ENCODE results near the gene VARS1. TPM values are rescaled to one million over a fixed set of nuclear protein-coding genes. Genes with fewer than 3 reads are reported as not detected.
"Not testable (repeated sequence)": the region's sequence is repeated elsewhere in the genome, so short reads cannot be mapped to it uniquely, and the experiment has no call there.

VARS1 gene
- total RNA-seq, 2 donors from 2014 or later: 81.4 to 83.1 TPM

- no peak overlapping the region for H3K27ac Mint-ChIP-seq
- peaks cover 36% of the 10 kb centered on the region for H3K4me1 Mint-ChIP-seq
- peaks cover 3% of the 10 kb centered on the region for H3K36me3 Mint-ChIP-seq (ENCODE audit: low read depth)
Measured at GRCh38 chr6:31819871-31820299, 24.3 kb upstream of the VARS1 start.

GRCh38 chr6:31817929-31818511 lies 22.5 kb upstream of the VARS1 start:
- DNase-seq: peak; percentile 65
- Mint-ChIP-seq H3K4me1 (peaks cover 36% of the 10 kb centered on the region), H3K9me3 (peaks cover 13% of the 10 kb centered on the region), H3K4me3 (peak overlapping the region; percentile 57), H3K27ac (peak overlapping the region; percentile 76)
- H3K4me1 ChIP-seq (ENCODE audit: control insufficient read depth, insufficient read depth, low read length); H3K9ac ChIP-seq (ENCODE audit: extremely low read depth, low read length, poor library complexity, severe bottlenecking); H3K27me3 ChIP-seq (ENCODE audit: control insufficient read depth, insufficient read depth, low read length, poor library complexity, severe bottlenecking); H3K27ac ChIP-seq (ENCODE audit: low read depth, low read length); H3K36me3 ChIP-seq (ENCODE audit: control insufficient read depth, insufficient read depth, low read length); H3K27me3 Mint-ChIP-seq (ENCODE audit: insufficient read depth); H3K9me3 ChIP-seq (ENCODE audit: control insufficient read depth, low read length); H3K36me3 Mint-ChIP-seq (ENCODE audit: low read depth): not testable (repeated sequence)
- peak overlapping the region; percentile 84 for H3K4me3 ChIP-seq (ENCODE audit: low read length)
- 88 to 100% methylated on average over 2 to 8 of the region's 8 CpGs for WGBS, 2 experiments (ENCODE audit: insufficient coverage in 1 of 2, insufficient read length in 1 of 2)

More at GRCh38 chr6:31819871-31820299, 24.3 kb upstream of the VARS1 start:
- TF ChIP-seq, protein P1, sequence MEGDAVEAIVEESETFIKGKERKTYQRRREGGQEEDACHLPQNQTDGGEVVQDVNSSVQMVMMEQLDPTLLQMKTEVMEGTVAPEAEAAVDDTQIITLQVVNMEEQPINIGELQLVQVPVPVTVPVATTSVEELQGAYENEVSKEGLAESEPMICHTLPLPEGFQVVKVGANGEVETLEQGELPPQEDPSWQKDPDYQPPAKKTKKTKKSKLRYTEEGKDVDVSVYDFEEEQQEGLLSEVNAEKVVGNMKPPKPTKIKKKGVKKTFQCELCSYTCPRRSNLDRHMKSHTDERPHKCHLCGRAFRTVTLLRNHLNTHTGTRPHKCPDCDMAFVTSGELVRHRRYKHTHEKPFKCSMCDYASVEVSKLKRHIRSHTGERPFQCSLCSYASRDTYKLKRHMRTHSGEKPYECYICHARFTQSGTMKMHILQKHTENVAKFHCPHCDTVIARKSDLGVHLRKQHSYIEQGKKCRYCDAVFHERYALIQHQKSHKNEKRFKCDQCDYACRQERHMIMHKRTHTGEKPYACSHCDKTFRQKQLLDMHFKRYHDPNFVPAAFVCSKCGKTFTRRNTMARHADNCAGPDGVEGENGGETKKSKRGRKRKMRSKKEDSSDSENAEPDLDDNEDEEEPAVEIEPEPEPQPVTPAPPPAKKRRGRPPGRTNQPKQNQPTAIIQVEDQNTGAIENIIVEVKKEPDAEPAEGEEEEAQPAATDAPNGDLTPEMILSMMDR (conservative IDR thresholded peaks at IDR 0.05): no peak
- no peak overlapping the region for H3K4me3 Mint-ChIP-seq
- no peak overlapping the region for H3K9ac ChIP-seq (ENCODE audit: extremely low read depth, low read length, poor library complexity, severe bottlenecking)
- H3K4me1 ChIP-seq (ENCODE audit: control insufficient read depth, insufficient read depth, low read length): no peaks in the 10 kb centered on the region
- no peak overlapping the region for H3K27ac ChIP-seq (ENCODE audit: low read depth, low read length)
- H3K9me3 ChIP-seq (ENCODE audit: control insufficient read depth, low read length): no peaks in the 10 kb centered on the region
- no peak overlapping the region for H3K4me3 ChIP-seq (ENCODE audit: low read length)
- no peaks in the 10 kb centered on the region for H3K36me3 ChIP-seq (ENCODE audit: control insufficient read depth, insufficient read depth, low read length)
- peaks cover 3% of the 10 kb centered on the region for H3K27me3 Mint-ChIP-seq (ENCODE audit: insufficient read depth)
- H3K27me3 ChIP-seq (ENCODE audit: control insufficient read depth, insufficient read depth, low read length, poor library complexity, severe bottlenecking): no peaks in the 10 kb centered on the region
- peaks cover 13% of the 10 kb centered on the region for H3K9me3 Mint-ChIP-seq
- DNase-seq: no peak

DNA sequence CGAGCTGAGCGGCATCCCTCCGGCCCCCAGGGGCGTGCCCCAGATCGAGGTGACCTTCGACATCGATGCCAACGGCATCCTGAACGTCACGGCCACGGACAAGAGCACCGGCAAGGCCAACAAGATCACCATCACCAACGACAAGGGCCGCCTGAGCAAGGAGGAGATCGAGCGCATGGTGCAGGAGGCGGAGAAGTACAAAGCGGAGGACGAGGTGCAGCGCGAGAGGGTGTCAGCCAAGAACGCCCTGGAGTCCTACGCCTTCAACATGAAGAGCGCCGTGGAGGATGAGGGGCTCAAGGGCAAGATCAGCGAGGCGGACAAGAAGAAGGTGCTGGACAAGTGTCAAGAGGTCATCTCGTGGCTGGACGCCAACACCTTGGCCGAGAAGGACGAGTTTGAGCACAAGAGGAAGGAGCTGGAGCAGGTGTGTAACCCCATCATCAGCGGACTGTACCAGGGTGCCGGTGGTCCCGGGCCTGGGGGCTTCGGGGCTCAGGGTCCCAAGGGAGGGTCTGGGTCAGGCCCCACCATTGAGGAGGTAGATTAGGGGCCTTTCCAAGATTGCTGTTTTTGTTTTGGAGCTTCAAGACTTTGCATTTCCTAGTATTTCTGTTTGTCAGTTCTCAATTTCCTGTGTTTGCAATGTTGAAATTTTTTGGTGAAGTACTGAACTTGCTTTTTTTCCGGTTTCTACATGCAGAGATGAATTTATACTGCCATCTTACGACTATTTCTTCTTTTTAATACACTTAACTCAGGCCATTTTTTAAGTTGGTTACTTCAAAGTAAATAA lies 21.8 kb upstream of the VARS1 start:
- WGBS, 2 experiments (ENCODE audit: insufficient coverage in 1 of 2, insufficient read length in 1 of 2): 90% methylated on average over 10 to 15 of the region's 37 CpGs
- H3K4me3 ChIP-seq (ENCODE audit: low read length): peak overlapping the region; percentile 84
- not testable (repeated sequence) for H3K27me3 ChIP-seq (ENCODE audit: control insufficient read depth, insufficient read depth, low read length, poor library complexity, severe bottlenecking); H3K27ac ChIP-seq (ENCODE audit: low read depth, low read length); H3K9ac ChIP-seq (ENCODE audit: extremely low read depth, low read length, poor library complexity, severe bottlenecking); H3K27me3 Mint-ChIP-seq (ENCODE audit: insufficient read depth); H3K9me3 ChIP-seq (ENCODE audit: control insufficient read depth, low read length); H3K4me1 ChIP-seq (ENCODE audit: control insufficient read depth, insufficient read depth, low read length); H3K36me3 ChIP-seq (ENCODE audit: control insufficient read depth, insufficient read depth, low read length); DNase-seq; H3K36me3 Mint-ChIP-seq (ENCODE audit: low read depth)
- Mint-ChIP-seq H3K27ac (peak overlapping the region; percentile 76), H3K4me1 (peaks cover 29% of the 10 kb centered on the region), H3K9me3 (peaks cover 13% of the 10 kb centered on the region), H3K4me3 (peak overlapping the region; percentile 57)

- H3K9ac ChIP-seq (ENCODE audit: extremely low read depth, low read length, poor library complexity, severe bottlenecking): peak within 1 kb of the TSS; percentile 96
- peak within 1 kb of the TSS; percentile 84 for H3K4me3 ChIP-seq (ENCODE audit: low read length)
- H3K36me3 ChIP-seq (ENCODE audit: control insufficient read depth, insufficient read depth, low read length): no peaks in the 10 kb centered on the region
- Mint-ChIP-seq H3K36me3 (ENCODE audit: low read depth) (peaks cover 3% of the 10 kb centered on the region), H3K4me1 (peaks cover 24% of the 10 kb centered on the region), H3K9me3 (peaks cover 13% of the 10 kb centered on the region), H3K27ac (peak within 1 kb of the TSS; percentile 100), H3K27me3 (ENCODE audit: insufficient read depth) (peaks cover 3% of the 10 kb centered on the region), H3K4me3 (peak within 1 kb of the TSS; percentile 79)
- no peaks in the 10 kb centered on the region for H3K9me3 ChIP-seq (ENCODE audit: control insufficient read depth, low read length)
- no peaks in the 10 kb centered on the region for H3K27me3 ChIP-seq (ENCODE audit: control insufficient read depth, insufficient read depth, low read length, poor library complexity, severe bottlenecking)
- peak; percentile 100 for DNase-seq
- H3K27ac ChIP-seq (ENCODE audit: low read depth, low read length): peak within 1 kb of the TSS; percentile 98
- TF ChIP-seq, protein P1 (conservative IDR thresholded peaks at IDR 0.05): no peak
- H3K4me1 ChIP-seq (ENCODE audit: control insufficient read depth, insufficient read depth, low read length): no peaks in the 10 kb centered on the region
- WGBS, 2 experiments (ENCODE audit: insufficient coverage in 1 of 2, insufficient read length in 1 of 2): 0% methylated on average over 15 to 51 of the region's 56 CpGs
Measured at GRCh38 chr6:31815025-31815838, 19.7 kb upstream of the VARS1 start, which contains the start of the genes HSPA1A and HSPA1L. TSS of gene HSPA1A (plus strand) at chr6:31815543. CDS start at chr6:31815757, 214 bp downstream. TSS of gene HSPA1L (minus strand) at chr6:31815283. CDS start at chr6:31811972, 3,311 bp downstream.

Data from endodermal cell (in vitro differentiated cells).